CD4-positive, alpha-beta T cell treated with Interleukin-6 for 4 hours (primary cell): ENCODE results near the gene LHCGR.
"Not testable (repeated sequence)": the region's sequence is repeated elsewhere in the genome, so short reads cannot be mapped to it uniquely, and the experiment has no call there.

Experiments used
- DNase-seq: peaks from one replicate; pipeline ENCODE4 v3.0.0-alpha.2; 2020; ENCODE audit warnings: mixed read lengths

Gene LHCGR

DNA sequence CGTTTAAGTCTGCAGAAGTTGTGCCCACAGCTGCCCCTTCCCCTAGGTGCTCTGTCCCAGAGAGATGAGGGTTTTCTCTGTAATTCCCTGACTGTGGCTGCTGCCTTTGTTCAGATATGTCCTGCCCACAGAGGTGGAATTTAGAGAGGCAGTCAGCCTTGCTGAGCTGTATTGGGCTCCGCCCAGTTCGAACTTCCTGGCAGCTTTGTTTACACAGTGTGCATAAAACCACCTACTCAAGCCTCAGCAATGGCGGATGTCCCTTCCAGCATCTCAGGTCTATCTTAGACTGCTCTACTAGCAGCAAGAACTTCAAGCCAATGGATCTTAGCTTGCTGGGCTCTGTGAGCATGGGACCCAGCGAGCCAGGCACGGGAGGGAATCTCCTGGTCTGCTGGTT lies 48.1 kb downstream of the LHCGR start:
- peak; percentile 34 for DNase-seq

DNA sequence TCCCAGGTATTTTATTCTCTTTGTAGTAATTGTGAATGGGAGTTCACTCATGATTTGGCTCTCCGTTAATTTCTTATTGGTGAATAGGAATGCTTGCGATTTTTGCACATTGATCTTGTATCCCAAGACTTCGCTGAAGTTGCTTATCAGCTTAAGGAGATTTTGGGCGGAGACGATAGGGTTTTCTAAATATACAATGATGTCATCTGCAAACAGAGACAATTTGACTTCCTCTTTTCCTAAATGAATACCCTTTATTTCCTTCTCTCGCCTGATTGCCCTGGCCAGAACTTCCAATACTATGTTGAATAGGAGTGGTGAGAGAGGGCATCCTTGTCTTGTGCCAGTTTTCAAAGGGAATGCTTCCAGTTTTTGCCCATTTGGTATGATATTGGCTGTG lies 51.9 kb downstream of the LHCGR start:
- not testable (repeated sequence) for DNase-seq

DNA sequence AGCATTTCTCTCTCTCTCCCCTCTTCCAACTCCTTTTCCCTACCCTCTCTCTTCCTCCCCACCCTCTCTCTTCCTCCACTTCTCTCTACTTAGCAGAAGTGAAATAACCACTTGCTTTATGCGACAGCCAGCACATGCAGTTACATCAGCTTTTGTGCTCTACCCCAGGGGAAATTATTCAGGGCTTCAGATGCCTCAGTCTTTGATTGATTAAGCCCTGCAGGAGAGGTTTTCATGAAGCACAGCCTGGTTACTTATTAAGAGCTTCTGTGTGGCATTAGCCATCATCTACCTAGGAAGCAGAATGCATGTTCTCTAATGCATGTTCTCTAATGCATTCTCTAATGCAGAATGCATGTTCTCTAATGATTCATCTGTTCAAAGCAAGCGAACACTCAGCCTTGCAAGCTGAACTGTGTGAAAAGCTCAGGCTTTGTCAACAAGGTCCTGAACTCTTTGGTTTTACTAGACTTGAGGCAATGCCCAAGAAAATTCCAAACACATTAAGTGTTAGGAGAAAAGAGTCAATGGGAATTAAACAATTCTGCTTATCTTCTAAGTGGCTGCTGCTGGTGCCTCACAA lies 56.1 kb downstream of the LHCGR start:
- DNase-seq: no peak

DNA sequence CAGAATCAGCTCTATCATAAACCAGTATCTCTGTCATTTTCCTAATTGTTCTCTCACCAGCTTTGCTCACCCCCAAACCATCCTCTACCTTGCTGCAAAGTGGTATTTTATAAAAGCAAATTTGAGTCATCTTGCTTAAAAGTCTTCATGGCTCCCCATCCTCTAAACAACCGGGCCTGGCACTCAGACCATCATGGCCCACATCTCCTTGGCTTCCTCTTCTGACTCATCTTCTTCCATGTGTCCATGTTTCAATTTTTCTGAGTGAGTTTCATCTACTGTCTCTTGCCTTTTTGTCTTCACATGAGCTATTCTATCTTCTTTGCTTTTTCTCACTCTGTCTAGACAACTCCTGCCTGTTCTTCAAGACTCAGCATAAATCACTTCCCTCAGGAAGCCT lies 58.6 kb downstream of the LHCGR start:
- no peak for DNase-seq

DNA sequence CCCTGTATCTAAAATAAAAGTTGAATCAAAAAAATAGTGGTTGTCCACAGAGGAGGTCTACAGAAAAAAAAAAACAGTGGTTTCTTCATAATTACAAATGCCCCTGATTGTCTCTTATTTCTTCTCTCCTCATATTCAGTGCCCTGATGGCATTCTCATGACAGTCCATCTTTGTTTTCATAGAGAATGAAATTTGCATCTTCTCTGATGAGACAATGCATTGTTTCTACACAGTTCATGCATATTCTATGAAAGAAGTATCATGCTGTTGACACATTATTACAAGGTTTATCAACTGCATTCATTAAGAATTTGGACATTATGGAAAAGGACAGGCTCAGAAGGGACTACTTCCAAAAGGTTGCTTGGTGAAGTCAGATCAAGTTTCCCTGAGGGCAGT lies 59.5 kb downstream of the LHCGR start:
- no peak for DNase-seq

DNA sequence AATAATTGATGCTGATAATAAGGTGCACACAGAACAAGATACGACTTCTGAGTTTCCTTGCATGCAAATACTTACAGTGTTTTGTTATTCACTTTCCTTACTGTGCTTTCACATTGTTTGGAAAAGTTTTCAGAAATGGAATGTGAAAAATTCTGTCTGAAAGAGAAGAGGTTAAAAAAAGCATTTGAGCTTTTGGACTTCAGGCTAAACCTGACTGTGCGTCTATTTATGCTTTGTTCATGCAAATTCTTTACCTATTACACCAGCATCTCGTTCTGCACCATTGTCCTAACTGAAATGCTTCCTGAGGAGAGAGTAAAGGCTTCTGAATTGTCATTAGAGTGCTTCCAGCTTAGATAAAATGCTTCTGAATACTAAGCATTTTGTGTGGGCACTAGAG lies 61.4 kb downstream of the LHCGR start:
- no peak for DNase-seq

DNA sequence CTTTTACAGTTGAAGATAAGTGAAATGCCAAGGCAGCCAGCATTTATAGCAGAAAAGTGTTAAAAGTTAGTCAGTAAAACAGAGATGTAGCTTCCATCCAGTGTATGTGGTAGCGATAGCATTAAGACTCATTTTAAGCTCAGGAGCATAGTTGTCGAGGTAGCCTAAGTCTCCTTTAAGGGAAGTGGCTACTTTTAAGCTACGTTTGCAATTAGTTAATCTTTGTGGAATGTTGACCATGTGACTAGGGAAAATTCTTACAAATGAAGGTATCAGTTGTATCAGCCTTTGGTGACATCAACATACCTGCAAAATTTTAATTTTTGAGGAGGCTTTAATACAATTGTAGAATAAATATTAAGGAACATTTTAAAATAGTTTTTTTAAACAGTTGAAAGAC lies 61.9 kb downstream of the LHCGR start:
- DNase-seq: no peak

DNA sequence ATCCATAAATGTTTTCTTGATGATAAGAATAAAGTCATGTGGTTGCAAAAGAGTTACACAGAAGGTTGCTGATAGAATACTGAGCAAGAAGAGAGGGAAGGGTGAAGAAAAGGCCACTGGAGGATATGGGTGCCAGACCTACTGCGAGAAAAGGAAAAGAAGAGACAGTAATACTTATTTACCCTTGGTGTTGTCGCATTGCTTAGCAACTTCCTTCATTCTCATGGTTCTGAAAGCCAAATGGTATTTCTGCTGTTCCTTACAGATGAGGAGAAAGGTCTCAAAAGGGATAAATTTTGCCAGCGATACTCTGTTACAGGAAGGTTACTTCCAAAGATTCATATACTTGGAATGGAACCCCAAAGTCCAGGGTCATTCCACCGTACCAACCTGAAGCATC lies 62.5 kb downstream of the LHCGR start:
- no peak for DNase-seq

DNA sequence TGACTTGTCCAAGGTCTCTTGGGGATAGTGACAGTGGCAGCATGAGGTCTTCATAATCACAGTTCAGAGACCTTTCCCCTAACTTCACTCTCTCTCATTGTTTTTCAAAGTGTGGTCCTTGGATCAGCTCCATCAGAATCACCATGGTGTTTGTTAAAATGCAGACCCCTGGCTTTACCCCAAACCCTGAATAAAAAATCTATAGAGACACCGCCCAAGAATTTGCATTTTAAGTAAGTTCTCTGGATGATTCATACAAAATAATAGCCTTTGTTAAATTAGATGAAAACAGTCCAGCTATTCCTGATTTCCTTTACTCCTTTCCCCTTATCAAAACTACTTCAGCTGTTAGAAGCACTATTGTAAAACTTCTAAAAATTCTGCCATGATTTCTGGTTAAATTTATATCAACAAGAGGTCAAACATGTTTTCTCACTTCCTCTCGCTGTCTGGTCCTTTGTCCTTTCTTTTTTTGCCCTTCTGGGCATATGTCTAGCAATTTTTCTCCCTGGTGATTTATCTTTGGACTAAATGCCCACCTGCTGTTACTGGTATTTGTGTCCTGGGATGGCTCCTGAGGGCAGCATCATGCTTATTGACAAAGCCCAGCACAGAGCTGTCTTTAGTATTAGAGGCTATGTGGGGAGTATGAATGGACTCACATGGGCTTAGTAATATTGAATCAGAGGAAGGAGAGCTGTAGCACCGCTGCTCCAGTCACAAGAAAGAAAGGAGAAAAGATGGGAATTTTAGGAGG lies 63.4 kb downstream of the LHCGR start:
- DNase-seq: no peak

DNA sequence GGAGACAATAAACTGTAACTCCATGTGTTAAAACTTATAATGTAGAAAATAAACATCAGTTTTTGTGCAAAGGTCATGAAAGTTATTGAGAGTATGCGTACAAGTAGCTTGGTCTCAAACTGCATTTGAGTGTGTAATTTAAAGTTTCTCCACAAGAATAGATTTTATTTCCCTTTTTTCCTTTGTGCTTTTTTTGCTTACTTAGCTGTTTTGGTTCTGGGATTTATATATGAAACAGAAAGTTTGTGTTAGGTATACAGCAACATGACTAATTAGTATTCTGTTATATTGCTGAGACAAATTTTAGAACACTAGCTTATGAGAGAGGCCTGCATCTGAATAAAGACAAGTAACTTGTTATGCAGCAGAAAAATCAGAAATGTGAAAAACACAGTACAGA lies 70.4 kb downstream of the LHCGR start:
- no peak for DNase-seq

DNA sequence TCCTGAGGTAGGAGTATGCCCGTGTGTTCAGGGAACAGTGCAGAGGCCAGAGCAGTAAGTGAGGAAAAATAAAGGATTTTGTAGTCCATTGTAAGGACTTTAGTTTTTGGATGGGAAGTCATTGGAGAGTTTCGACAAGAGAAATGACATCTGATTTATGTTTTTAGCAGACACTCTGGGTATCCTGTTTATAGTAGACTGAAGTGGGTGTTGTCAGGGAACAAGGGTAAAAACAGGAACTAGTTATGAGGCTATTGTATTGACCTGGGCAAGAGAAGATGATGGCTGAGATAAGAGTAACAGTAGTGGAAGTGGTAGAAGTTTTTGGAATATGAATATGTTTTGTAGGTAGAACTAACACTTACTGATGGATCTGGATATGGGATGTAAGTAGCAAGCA lies 78.1 kb downstream of the LHCGR start:
- DNase-seq: no peak

DNA sequence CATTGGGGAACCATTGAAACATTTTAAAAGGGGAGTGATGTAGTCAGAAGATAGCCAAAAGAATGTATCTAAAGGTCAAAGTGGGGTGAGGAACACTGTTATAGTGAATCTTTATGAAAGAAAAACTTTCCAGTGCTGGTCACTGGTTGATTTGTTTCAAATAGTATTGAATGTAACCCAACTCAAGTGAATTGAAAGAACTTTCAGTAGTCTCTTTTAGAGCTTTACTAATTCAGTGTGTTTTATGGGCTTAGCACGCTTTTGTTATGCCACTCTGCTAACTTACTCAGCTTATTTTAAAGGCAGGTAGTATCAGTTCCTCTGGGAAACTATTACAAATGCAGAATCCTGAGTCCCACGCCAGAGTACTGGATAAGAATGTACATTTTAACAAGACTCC lies 80.6 kb downstream of the LHCGR start:
- DNase-seq: no peak

DNA sequence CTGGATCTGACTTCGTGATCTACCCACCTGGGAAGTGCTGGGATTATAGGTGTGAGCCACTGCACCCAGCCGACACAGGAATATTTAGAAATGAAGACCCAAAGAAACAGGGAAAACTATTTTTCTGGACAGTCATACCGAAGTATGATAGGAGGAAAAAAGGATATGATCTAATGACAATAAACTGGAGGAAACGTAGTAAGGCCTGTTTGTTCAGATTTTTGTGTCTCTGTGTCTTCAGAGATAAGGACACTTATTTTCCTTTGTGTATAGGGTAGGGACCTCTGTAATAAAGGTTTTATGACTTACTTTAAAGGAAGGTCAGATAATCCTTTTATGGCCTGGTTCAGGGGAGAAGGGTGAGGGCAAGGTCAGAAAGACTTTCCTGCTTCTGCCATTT lies 81.9 kb downstream of the LHCGR start:
- DNase-seq: no peak

DNA sequence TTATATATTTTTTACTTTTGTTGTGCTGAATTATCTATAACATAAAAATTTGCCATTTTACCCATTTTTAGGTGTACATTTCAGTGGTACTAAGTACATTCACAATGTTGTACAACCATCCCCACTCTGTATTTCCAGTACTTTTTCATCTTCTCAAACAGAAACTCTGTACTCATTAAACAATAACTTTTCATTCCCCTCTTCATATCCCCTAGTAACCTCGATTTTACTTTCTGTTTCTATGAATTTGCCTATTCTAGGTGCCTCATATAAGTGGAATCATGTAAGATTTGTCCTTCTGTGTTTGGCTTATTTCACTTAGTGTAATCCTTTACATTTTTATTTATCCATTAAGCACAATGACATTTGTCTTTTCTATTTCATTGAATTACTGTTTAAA lies 86.5 kb downstream of the LHCGR start:
- DNase-seq: no peak

DNA sequence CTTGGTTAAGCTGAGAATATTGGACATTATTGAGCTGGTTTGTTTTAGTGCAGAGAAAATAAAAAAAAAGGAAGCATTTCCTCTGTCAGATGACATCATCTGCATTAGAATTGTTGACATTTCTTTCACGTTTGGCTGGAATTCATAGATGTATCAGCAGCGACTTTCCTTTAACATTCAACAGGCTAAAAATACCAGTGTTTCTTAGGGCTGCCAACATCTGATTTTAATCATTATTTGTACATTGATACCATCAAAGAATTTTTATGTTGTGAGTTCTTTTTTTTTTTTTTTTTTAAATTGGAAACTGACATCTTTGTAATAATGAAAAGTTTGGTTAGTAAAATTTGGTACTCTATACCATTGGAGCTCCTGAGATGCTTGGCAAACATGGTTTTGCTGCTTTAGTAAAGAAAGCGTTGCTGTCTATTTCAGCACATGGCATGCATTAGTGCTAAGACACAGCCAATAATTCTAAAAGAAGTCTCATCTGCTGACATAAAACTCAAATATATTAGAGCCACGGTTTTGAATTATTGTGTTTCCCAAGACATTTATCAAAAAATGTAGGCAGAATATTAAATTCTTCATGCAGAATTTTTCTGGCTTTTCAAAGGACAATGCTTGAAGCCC lies 104.2 kb downstream of the LHCGR start:
- no peak for DNase-seq

DNA sequence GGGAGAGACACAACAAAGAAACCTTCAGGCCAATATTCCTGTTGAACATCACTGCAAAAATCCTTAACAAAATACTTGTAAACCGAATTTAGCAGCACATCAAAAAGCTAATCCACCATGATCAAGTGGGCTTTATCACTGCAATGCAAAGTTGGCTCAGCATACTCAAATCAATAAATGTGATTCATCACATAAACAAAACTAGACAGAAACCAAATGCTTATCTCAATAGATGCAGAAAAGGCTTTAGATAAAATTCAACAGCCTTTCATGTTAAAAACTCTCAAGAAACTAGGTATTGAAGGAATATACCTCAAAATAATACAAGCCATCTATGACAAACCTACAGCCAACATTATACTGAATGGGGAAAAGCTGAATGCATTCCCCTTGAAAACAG lies 117.3 kb downstream of the LHCGR start:
- DNase-seq: no peak
